K562 (cell line): ENCODE measurements around the gene SH3BGRL2. TPM values are rescaled to one million over a fixed set of nuclear protein-coding genes. Genes with fewer than 3 reads are reported as not detected.

Source experiments
- ATAC-seq: fragments of 200-7000 bp; cut with Tn5 transposase; 3 replicates; pipeline ENCODE4 v1.9.1; 2020; ENCODE audit warnings: moderate library complexity
- BruUV-seq: library from RNA; stranded (reverse); fragments of 400-500 nt; replicated peaks from 2 replicates; lab custom pipeline; 2021; lab: Mats Ljungman, UMichigan
- CTCF ChIA-PET: fragments of 300-600 bp; formaldehyde crosslinking; extraction: SDS; loops from one replicate; lab custom pipeline; 2021; ENCODE audit warnings: low intra/inter-chr PET ratio; lab: Yijun Ruan, JAX
- POLR2A ChIA-PET: fragments of 300-600, 350-650 bp; sonication (Branson Sonifier 250); formaldehyde crosslinking; extraction: SDS; loops from one replicate; lab custom pipeline; 2021; ENCODE audit warnings: antibody characterized with exemption, inconsistent platforms; lab: Yijun Ruan, JAX
- DNase-seq, 4 experiments: peaks; one replicate each; pipeline versions ENCODE4 v3.0.0 to v3.0.0-alpha.2; 2011 to 2018; ENCODE audit warnings: low spot score in 3 of 4, mixed read lengths in 3 of 4; ENCODE audit errors: extremely low read depth in 1 of 4
- FAIRE-seq: peaks from 2 replicates; lab custom pipeline; 2011; peaks lifted over from hg19 to GRCh38; lab: Jason Lieb, UNC
- H2AFZ ChIP-seq: 2 replicates; pipeline ENCODE4 v1.6.0; 2011; ENCODE audit warnings: low read depth, low read length, control low read depth, inconsistent platforms
- H3K27ac ChIP-seq: fragments of 200-600 bp; 3 replicates; pipeline ENCODE4 v1.8.0; 2011; ENCODE audit warnings: low read depth, mild to moderate bottlenecking, control low read depth, inconsistent platforms, low read length, moderate library complexity, mixed read lengths; ENCODE audit errors: extremely low read depth
- H3K27me3 ChIP-seq, 2 experiments: fragments of 300-600 bp in 1 of 2; 2 replicates in 1 of 2; 3 replicates in 1 of 2; pipeline versions ENCODE4 v1.6.0 to v1.8.0; 2011; ENCODE audit warnings: inconsistent platforms in 2 of 2, low read length in 2 of 2, mild to moderate bottlenecking in 1 of 2, mixed read lengths in 1 of 2, moderate library complexity in 1 of 2; ENCODE audit not compliant: control insufficient read depth in 2 of 2, insufficient read depth in 2 of 2
- H3K36me3 ChIP-seq: fragments of 300-600 bp; 3 replicates; pipeline ENCODE4 v1.8.0; 2011; ENCODE audit warnings: mild to moderate bottlenecking, low read length, inconsistent platforms; ENCODE audit not compliant: control insufficient read depth, insufficient read depth
- H3K4me1 ChIP-seq, 2 experiments: fragments of 200-600 bp in 1 of 2; replicated peaks in 1 of 2; 2 replicates in 1 of 2; 3 replicates in 1 of 2; pipeline versions ENCODE4 v1.5.1 to v1.8.0; 2011; ENCODE audit warnings: inconsistent platforms in 2 of 2, low read length in 2 of 2, mild to moderate bottlenecking in 1 of 2, mixed read lengths in 1 of 2, moderate library complexity in 1 of 2; ENCODE audit not compliant: control insufficient read depth in 2 of 2, insufficient read depth in 2 of 2
- H3K4me2 ChIP-seq: 2 replicates; pipeline ENCODE4 v1.6.1; 2011; ENCODE audit warnings: low read length, control low read depth, inconsistent platforms, mixed read lengths; ENCODE audit not compliant: insufficient read depth
- H3K4me3 ChIP-seq: fragments of 200-600 bp; sonication (generic), shearing (Covaris generic); 2 replicates; pipeline ENCODE4 v1.5.1; 2016; ENCODE audit warnings: control low read depth, inconsistent platforms
- H3K79me2 ChIP-seq: fragments of 200-600 bp; 3 replicates; pipeline ENCODE4 v1.8.0; 2011; ENCODE audit warnings: low read length, inconsistent platforms; ENCODE audit not compliant: control insufficient read depth, insufficient read depth
- H3K9ac ChIP-seq, 2 experiments: 2 replicates each; pipeline versions ENCODE4 v1.6.0 to v1.6.1; 2011; ENCODE audit warnings: low read depth in 2 of 2, low read length in 2 of 2, control low read depth in 1 of 2, inconsistent platforms in 1 of 2, mild to moderate bottlenecking in 1 of 2, mixed read lengths in 1 of 2; ENCODE audit not compliant: insufficient read depth in 1 of 2
- H3K9me1 ChIP-seq: one replicate; pipeline ENCODE4 v1.6.0; 2011; ENCODE audit warnings: inconsistent platforms, mild to moderate bottlenecking, low read length, moderate library complexity; ENCODE audit not compliant: control insufficient read depth, insufficient read depth
- H3K9me3 ChIP-seq: replicated peaks from 2 replicates; pipeline ENCODE4 v1.5.1; 2011; ENCODE audit warnings: low read depth, low read length, inconsistent platforms; ENCODE audit not compliant: control insufficient read depth, insufficient read depth
- H4K20me1 ChIP-seq: replicated peaks from 2 replicates; pipeline ENCODE4 v1.6.1; 2011; ENCODE audit warnings: low read length, inconsistent platforms, mixed read lengths; ENCODE audit not compliant: control insufficient read depth, insufficient read depth
- ARID1B ChIP-seq: fragments of 450-650 bp; IDR thresholded peaks from 2 replicates; pipeline ENCODE4 v1.6.1; 2016; ENCODE audit warnings: antibody characterized with exemption, mild to moderate bottlenecking, inconsistent platforms
- BACH1 ChIP-seq: fragments of 200-800 bp; sonication (Bioruptor generic); IDR thresholded peaks from 2 replicates; pipeline ENCODE4 v1.6.1; 2016; ENCODE audit warnings: missing genetic modification characterization, missing compliant biosample characterization
- C11orf30 ChIP-seq: fragments of 450-650 bp; IDR thresholded peaks from 2 replicates; pipeline ENCODE4 v1.6.1; 2016; ENCODE audit warnings: low read depth, mild to moderate bottlenecking
- DPF2 ChIP-seq: fragments of 450-650 bp; IDR thresholded peaks from 2 replicates; pipeline ENCODE4 v1.6.1; 2016
- MAFF ChIP-seq: IDR thresholded peaks from 2 replicates; pipeline ENCODE4 v1.6.1; 2012; ENCODE audit warnings: low read length, improper control_type of control experiment
- MAFG ChIP-seq: fragments of 450-650 bp; conservative IDR thresholded peaks from 2 replicates; pipeline ENCODE4 v1.6.1; 2016; ENCODE audit warnings: missing genetic modification characterization, missing compliant biosample characterization
- MAFK ChIP-seq: IDR thresholded peaks from 2 replicates; pipeline ENCODE4 v1.6.1; 2011; ENCODE audit warnings: low read length, improper control_type of control experiment
- NFE2 ChIP-seq: IDR thresholded peaks from 2 replicates; pipeline ENCODE4 v1.6.1; 2014; ENCODE audit warnings: antibody characterized with exemption, low read depth
- NFE2L1 ChIP-seq: fragments of 450-650 bp; IDR thresholded peaks from 2 replicates; pipeline ENCODE4 v1.6.1; 2016; ENCODE audit warnings: missing genetic modification characterization, low read depth, mild to moderate bottlenecking, missing compliant biosample characterization, moderate library complexity, borderline replicate concordance
- SMARCA4 ChIP-seq: fragments of 450-650 bp; IDR thresholded peaks from 2 replicates; pipeline ENCODE4 v1.6.1; 2016
- ZNF24 ChIP-seq: fragments of 450-650 bp; IDR thresholded peaks from 2 replicates; pipeline ENCODE4 v1.6.1; 2016
- ZNF316 ChIP-seq: fragments of 450-650 bp; IDR thresholded peaks from 2 replicates; pipeline ENCODE4 v1.6.1; 2016
- ZNF398 ChIP-seq: fragments of 250-450 bp; sonication (Bioruptor Pico); IDR thresholded peaks from 2 replicates; pipeline ENCODE4 v1.8.0; 2021; ENCODE audit warnings: moderate library complexity, mild to moderate bottlenecking, inconsistent platforms
- ZNF592 ChIP-seq: fragments of 450-650 bp; IDR thresholded peaks from 2 replicates; pipeline ENCODE4 v1.6.1; 2017; ENCODE audit warnings: antibody characterized with exemption, mild to moderate bottlenecking
- ZNF644 ChIP-seq: fragments of 200-800 bp; sonication (Bioruptor generic); IDR thresholded peaks from 2 replicates; pipeline ENCODE4 v1.6.1; 2016; ENCODE audit warnings: low read depth, missing genetic modification characterization, missing compliant biosample characterization
- WGBS: fragments of 100-300 bp; shearing (Covaris generic); methylation state at CpG from one replicate; pipeline ENCODE4 v1.1.6; 2016; ENCODE audit warnings: low coverage, mixed read lengths; ENCODE audit not compliant: insufficient coverage; ENCODE audit errors: missing lambda C conversion rate; 5-methylcytosine and 5-hydroxymethylcytosine counted together
- in situ Hi-C: fragments of 300-500 bp; cut with MboI; formaldehyde crosslinking; loops from 4 replicates; pipeline ENCODE4 v1.15.0; 2018; ENCODE audit warnings: inconsistent platforms, mixed read lengths
- intact Hi-C: fragments of 100-400 bp; cut with micrococcal nuclease; formaldehyde crosslinking; loops from 2 replicates; pipeline ENCODE4 v1.14.2; 2022
- polyA plus RNA-seq, 8 experiments: library from polyadenylated mRNA; depleted of rRNA in 4 of 8; stranded (reverse) in 5 of 8; unstranded in 3 of 8; fragments of >200 nt; fragmentation: Nextera tagmentation in 2 of 8; fragmentation: Illumina TruSeq in 1 of 8; extraction: Ambion mirVana in 2 of 8; extraction: Trizol in 1 of 8; gene quantifications; 2 replicates each; pipeline versions ENCODE4 v1.2.1 to v1.2.3, GENCODE V29; 2011 to 2014; ENCODE audit warnings: inconsistent platforms in 1 of 8, missing spikeins in 1 of 8
- total RNA-seq, 7 experiments: library from RNA; depleted of rRNA in 6 of 7; stranded (reverse); fragments of >200 nt in 6 of 7; fragmentation: Illumina TruSeq in 2 of 7; extraction: Trizol in 2 of 7; gene quantifications; 2 replicates each; pipeline versions ENCODE4 v1.2.1 to v1.2.3, GENCODE V29; 2011 to 2021; ENCODE audit warnings: low replicate concordance in 1 of 7

SH3BGRL2 gene
- total and polyA plus RNA-seq, 9 of the 15 experiments (the other 6 are each of a cell fraction or from before 2014, with no cell fraction given): 4.4 to 12.1 (median 7.3) TPM

GRCh38 chr6:79598012-79598411 is 33.1 kb upstream of the SH3BGRL2 start:
- TF ChIP-seq DPF2: peak; percentile 53
- TF ChIP-seq ZNF316: peak; percentile 98
- peak; percentile 91 for TF ChIP-seq MAFK
- TF ChIP-seq NFE2: peak; percentile 94
- peak; percentile 54 for TF ChIP-seq SMARCA4
- peak; percentile 49; the same call in 1 of the 2 replicates for TF ChIP-seq ZNF592
- peak; percentile 94 for TF ChIP-seq MAFF
- TF ChIP-seq ZNF24: no peak
- peak; percentile 88; the same call in 1 of the 2 replicates for TF ChIP-seq BACH1 (tag)
- TF ChIP-seq ZNF398 (CRISPR knock-in tag): no peak
- no peak for TF ChIP-seq ZNF644
- TF ChIP-seq MAFG: peak; percentile 93
- peak; percentile 84 for TF ChIP-seq NFE2L1 (tag)
- peak; percentile 38; the same call in 1 of the 2 replicates for TF ChIP-seq ARID1B
- peak; percentile 93 for TF ChIP-seq C11orf30
- peak; percentile 74 for FAIRE-seq
- Histone ChIP-seq H3K36me3 (no peaks in the 10 kb centered on the region), H3K4me1 (peaks cover 5 to 28% of the 10 kb centered on the region in 2 experiments), H3K27me3 (no peaks in the 10 kb centered on the region), H2AFZ (peak overlapping the region; percentile 46), H4K20me1 (no peaks in the 10 kb centered on the region), H3K27ac (no peak overlapping the region), H3K79me2 (no peaks in the 10 kb centered on the region), H3K9ac (no peak overlapping the region), H3K9me3 (no peaks in the 10 kb centered on the region), H3K4me3 (no peak overlapping the region), H3K4me2 (peak overlapping the region; percentile 3; the same call in 1 of the 2 replicates), H3K9me1 (no peaks in the 10 kb centered on the region)
- DNase-seq: peak in 1 of 4 experiments; percentile 65
- intact Hi-C loops: no loop called here
- POLR2A ChIA-PET: interaction anchor here (1.0 kb wide), 1 partner anchor 29 kb away, joined by 3 read pairs; no protein-coding TSS in a partner anchor
- no TSS peak for BruUV-seq
- ATAC-seq: peak; percentile 49; the same call in 1 of the 3 replicates
- WGBS: 35% methylated on average over 4 of the region's 4 CpGs
- CTCF ChIA-PET: no interaction called here
- in situ Hi-C loops: no loop called here
